TTC549 (cell line): Measurements from ENCODE around the gene ZSWIM9.
A peak's percentile ranks its signal among the peaks of the same experiment; 100 is the strongest.

Experiments used
- FAIRE-seq: peaks from 2 replicates; lab custom pipeline; 2012; peaks lifted over from hg19 to GRCh38; lab: Jason Lieb, UNC

ZSWIM9 gene

DNA sequence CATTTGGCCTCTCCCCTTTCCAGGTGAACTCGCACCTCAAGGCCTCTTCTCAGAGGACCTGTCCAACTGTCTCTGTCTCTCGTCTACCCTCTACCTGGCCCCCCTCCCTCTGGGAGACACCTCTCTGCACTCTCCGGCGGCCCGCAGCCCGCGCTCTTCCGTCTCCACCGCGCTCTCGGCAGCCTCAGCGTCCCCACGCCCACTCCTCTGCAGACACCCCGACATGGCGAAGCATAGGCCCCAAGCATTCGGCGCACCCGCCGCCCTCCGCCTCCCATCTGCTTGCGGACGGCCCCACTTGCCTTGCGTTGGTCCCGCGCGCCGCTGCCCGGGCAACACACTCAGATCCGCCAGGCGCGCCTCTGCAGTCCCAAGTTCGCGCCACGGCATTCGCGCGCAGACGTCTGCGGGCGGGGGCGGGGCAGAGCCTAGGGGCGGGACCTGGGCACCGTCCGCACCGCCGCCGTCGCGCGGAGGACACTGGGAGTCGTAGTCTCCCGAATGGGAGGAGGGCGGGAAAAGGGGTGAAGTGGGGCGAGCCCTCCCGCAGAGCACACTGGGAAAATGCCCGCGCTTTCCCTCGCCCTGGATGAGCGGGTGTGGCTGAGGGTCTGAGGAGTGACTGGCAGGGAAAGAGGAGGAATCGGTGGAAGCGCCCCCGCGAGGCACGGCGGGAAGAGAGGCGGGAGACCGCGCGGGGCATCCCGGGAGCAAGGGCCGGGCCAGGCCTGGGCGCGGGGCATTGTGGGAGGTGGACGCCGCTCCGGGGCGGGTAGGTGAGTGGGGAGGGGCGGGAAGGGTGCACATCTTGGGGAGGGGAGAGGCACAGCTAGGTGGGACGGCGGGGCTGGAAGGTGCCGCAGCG lies at the start of gene ZSWIM9, which contains the start of gene LIG1:
ZSWIM9 (plus strand) TSS at position 742 of the 865 bp plus-strand sequence. CDS start 1,123 bp downstream, outside the sequence.
LIG1 (minus strand) TSS at position 406 of the 865 bp plus-strand sequence. CDS start 4,778 bp downstream, outside the sequence.
- FAIRE-seq = no peak

- FAIRE-seq = no peak
These were observed 49.4 kb upstream of the ZSWIM9 start for GRCh38 chr19:48121066-48121465.

- no peak for FAIRE-seq
These were observed 48.5 kb upstream of the ZSWIM9 start for GRCh38 chr19:48121909-48122371.

GRCh38 chr19:48122421-48122820 lies 48.1 kb upstream of the ZSWIM9 start:
- FAIRE-seq = no peak

DNA sequence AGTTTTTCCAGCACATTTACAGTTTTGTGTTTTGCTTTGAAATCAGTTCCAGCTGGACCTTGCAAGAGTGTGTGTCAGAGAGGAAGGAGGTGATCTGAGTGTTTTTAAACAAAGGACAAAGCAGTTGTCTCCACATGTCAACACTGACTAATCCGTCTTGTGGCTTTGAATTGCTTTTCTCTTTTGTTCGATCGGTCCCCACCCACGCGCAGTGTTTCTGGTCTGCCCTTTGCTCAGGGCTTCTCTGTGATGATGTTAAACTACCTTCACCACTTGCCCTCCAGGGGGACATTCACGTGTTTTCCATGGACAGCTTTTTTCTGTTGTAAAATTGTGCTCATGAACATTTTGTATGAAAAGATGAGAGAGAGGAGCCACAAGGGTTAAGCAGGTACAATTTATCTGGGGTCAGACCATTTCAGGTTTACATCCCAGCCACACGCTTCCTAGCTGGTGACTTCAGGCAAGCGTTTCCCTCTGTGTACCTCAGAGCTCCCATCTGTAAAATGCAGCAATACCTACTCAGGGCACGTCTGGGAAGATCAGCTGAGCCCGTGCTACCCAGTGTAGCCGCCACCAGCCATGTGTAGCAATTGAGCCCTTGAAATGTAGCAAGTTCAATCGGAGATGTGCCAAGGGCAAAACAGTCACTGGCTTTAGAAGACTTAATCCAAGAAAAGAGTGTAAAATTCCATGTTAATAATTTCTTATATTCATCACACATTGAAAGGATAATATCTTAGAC lies 46.4 kb upstream of the ZSWIM9 start:
- no peak for FAIRE-seq

DNA sequence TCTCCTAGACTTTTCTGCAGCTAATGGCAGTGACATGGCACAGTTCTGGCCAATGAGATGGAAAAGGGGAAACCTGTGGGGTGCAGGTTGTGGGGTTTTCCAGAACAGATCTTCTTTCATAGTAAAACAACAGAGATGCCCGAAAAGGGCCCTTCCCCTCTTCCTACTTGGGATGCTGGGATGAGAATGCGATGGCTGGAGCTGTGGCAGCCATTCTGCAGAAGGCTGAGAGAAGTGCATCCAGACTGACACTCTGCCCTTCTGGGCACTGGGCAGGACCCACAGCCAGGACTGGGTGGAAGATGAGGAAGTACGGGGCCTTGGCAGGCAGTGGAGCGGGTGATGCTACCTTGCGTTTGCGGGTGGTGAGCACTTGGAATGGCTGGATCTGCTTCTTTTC lies 42.9 kb upstream of the ZSWIM9 start:
- no peak for FAIRE-seq

DNA sequence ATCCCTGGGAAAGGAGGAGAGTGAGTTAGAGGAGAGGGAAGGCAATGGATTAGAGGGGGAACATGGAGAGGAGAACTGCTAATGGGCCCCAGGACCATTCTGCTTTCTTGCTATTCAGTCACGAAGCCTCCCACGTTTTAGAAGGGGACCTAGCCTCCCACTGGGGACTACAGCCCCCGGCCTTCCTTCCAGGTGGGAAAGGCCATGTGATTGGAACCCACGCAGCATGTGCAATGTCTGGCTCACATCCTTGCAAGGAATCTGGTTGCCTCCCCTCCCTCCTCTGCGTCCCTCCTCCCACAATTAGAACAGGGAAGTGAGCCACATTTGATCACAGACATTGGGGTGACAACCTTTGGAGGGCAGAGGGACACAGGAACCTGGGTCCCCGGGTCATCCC lies 37.4 kb upstream of the ZSWIM9 start:
- FAIRE-seq = no peak

GRCh38 chr19:48135411-48135810 lies 35.1 kb upstream of the ZSWIM9 start:
- FAIRE-seq = no peak

- FAIRE-seq = no peak
These were observed 33.9 kb upstream of the ZSWIM9 start for GRCh38 chr19:48136547-48136946.

DNA sequence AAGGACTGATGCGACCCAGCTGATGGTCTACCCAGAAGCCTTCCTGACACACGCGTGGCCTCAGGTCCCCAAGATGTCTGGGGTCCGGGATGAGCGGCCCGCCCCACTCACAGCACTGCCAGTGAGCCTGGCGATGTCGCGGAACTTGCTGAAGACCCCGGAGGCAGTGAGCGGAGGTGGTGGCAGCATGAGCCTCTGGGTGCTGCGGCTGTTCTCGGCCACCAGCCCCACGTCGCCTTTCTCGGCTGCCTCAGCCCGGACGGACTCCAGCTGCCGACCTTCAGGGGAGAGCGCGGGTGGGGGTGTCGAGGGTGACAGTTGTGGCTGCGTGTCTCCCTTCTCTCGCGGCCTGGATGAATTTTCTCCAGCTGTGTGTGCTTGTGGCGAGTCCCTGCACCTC lies 33.1 kb upstream of the ZSWIM9 start:
- no peak for FAIRE-seq

DNA sequence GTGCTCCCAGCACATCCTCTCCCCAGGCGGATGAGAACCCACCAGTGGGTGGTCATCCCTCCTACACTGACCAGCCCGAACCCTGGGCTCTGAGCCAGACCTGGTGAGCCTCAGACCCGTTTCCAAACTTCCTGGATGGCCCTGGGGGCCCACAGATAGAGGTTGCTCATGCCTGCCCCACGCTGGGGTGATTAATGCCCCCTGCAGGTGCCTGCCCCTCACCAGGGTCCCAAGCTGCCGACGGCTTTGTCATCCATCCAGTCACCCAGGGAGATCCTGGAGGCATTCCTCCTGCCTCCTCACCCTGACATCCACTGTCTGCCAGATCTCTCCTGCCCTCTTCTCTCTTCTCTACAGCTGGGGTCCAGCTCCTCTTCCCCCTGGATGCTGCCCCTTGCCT lies 31.4 kb upstream of the ZSWIM9 start:
- FAIRE-seq = no peak

DNA sequence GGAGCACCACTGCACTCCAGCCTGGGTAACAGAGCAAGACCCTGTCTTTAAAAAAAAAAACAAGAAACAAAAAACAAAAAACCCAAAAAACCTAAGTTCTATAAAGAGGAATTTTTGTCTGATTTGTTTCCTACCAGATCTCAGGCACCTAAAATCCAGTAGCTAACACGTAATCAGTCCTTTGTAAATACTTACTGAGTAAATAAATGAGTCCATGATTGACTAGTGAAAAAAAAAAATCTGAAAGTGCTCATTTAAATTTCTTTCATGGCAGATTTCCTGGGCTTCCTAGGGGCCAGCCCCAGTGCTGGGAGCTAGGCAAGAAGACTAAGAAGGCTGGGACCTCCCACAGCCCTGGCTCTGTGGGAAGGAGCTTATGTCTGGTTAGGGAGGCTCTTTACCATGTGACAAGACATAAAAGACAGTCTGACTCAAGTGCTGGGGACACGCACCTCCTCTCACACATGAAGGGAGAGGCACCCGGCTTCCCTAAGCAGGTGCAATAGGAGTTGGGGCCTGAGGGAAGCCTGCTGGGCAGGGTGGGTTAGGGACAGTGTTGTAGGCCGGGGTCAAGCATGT lies 22.8 kb upstream of the ZSWIM9 start:
- no peak for FAIRE-seq

GRCh38 chr19:48148576-48148975 lies 21.9 kb upstream of the ZSWIM9 start:
- FAIRE-seq = no peak

- no peak for FAIRE-seq
These were observed 21.1 kb upstream of the ZSWIM9 start for GRCh38 chr19:48149430-48149829.

DNA sequence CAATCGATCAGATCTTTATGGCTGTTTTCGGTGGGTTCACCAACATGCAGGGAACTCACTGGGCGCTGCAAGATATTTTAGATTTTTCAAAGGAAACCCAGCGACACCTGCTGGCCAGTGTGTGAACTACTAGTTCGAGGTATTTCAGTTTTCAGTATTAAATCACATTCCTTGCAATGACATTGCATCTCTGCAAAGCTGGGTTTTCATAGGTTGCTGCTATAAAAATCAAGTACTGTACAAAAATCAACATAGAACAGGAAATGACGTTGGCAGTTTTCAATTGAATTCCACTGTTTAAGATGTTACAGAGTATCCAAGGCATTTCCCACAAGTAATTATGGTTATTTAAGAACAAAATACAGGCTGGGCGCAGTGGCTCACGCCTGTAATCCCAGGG lies 17.9 kb upstream of the ZSWIM9 start:
- FAIRE-seq = peak; percentile 83

GRCh38 chr19:48154003-48154402 lies 16.5 kb upstream of the ZSWIM9 start:
- FAIRE-seq = no peak

GRCh38 chr19:48158210-48158790 lies 12.2 kb upstream of the ZSWIM9 start:
- no peak for FAIRE-seq

GRCh38 chr19:48168689-48169088 lies 1.8 kb upstream of the ZSWIM9 start:
- no peak for FAIRE-seq

DNA sequence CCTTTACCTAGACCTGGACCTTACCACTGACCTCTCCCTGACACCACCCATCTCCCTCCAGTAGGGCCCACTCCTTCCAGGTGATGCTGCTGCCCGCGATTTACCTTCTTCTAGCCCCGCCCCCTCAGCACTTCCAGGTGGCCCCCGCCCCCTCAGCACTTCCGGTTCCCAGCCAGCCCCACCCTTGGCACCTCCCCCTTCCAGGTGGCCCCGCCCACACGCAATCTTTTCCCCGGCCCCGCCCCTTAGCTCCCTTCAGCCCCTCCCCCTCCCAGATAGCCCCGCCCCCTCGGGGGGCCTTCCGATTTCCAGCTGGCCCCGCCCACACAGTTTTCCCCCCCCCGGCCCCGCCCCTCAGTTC lies 922 bp upstream of the ZSWIM9 start:
- no peak for FAIRE-seq

DNA sequence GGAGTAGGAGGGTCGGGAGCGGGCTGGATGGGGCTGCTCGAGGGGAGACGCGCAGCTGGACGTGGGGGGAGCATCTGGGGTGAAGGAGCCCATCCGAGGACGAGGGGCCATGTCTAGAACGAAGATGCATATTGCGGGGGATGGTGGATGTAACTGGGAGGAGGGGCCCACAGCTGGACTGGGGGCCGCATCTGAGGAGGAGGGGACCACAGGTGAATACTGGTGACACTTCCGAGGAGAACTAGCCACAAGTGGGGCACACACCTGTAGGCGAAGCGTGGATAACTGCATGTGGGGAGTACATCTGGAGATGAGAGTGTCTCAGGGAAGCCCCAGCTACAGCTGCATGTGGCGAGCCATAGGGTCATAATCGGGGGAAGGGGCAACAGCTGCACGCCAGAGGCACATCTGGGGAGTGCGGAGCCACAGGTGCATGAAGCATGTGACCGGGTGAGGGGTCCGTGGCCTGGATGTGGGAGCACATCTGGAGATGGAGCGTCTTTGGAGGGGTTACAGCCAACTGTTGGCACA lies 402 bp downstream of the ZSWIM9 start:
- FAIRE-seq = no peak

- FAIRE-seq = no peak
These were observed 1.2 kb downstream of the ZSWIM9 start for GRCh38 chr19:48171710-48172109.

DNA sequence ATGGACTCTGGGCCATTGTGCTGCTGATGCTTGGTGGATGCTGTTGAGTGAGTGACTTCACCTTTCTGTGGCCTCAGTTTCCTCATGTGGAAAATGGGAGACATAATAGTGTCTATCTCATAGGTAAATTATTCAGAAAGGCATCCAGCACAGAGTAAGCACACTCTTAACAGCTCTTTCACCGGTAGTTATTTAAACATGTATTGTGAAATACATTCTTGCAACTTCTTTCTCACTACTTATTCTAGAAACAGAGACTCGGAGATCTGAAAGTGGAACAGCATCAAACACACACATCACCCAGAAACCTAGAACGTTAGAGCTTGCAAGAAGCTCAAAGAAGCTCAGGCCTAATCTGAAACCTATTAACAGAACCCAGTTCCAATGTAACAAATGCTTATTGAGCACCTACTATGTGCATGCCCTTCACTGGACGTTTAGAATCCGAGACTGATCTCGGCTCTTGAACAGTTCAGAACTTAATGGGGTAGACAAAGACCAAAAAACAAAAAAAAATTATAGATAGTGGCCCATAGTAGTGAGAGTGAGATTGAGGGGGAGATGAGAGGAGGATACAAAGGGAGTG lies 4.1 kb downstream of the ZSWIM9 start:
- no peak for FAIRE-seq
